GM23338 (cell line): ENCODE results near the gene CDH4. TPM values are rescaled to one million over a fixed set of nuclear protein-coding genes. Genes with fewer than 3 reads are reported as not detected.

Source experiments
- ATAC-seq: fragments of 200-7000 bp; cut with Tn5 transposase; 3 replicates; pipeline ENCODE4 v1.9.1; 2020
- DNase-seq: peaks from one replicate; pipeline ENCODE4 v3.0.0-alpha.2; 2015; ENCODE audit warnings: low spot score
- H2AFZ ChIP-seq: fragments of 200-600 bp; sonication (generic); 2 replicates; pipeline ENCODE4 v1.8.0; 2016; ENCODE audit warnings: antibody characterized with exemption, mild to moderate bottlenecking, moderate library complexity
- H3F3A ChIP-seq: fragments of 200-600 bp; sonication (generic); replicated peaks from 2 replicates; pipeline ENCODE4 v1.8.0; 2017; ENCODE audit warnings: antibody characterized with exemption, mixed run types, low read depth
- H3K27ac ChIP-seq: fragments of 200-600 bp; sonication (generic); 2 replicates; pipeline ENCODE4 v1.6.1; 2016; ENCODE audit warnings: low read depth
- H3K27me3 ChIP-seq: fragments of 200-600 bp; sonication (generic); 2 replicates; pipeline ENCODE4 v1.8.0; 2016; ENCODE audit warnings: mild to moderate bottlenecking, mixed run types, moderate library complexity; ENCODE audit not compliant: insufficient read depth
- H3K36me3 ChIP-seq: fragments of 200-600 bp; sonication (generic); 2 replicates; pipeline ENCODE4 v1.8.0; 2016; ENCODE audit warnings: mild to moderate bottlenecking; ENCODE audit not compliant: insufficient read depth
- H3K4me1 ChIP-seq: fragments of 200-600 bp; sonication (generic); 2 replicates; pipeline ENCODE4 v1.8.0; 2016; ENCODE audit warnings: mild to moderate bottlenecking, moderate library complexity; ENCODE audit not compliant: insufficient read depth
- H3K4me2 ChIP-seq: fragments of 200-600 bp; sonication (generic); 2 replicates; pipeline ENCODE4 v1.7.1; 2017; ENCODE audit warnings: mixed run types
- H3K4me3 ChIP-seq: fragments of 200-600 bp; sonication (generic); 2 replicates; pipeline ENCODE4 v1.6.1; 2016; ENCODE audit warnings: mixed run types
- H3K79me2 ChIP-seq: fragments of 200-600 bp; sonication (generic); replicated peaks from 2 replicates; pipeline ENCODE4 v1.8.0; 2017; ENCODE audit warnings: mild to moderate bottlenecking; ENCODE audit not compliant: insufficient read depth
- H3K9me2 ChIP-seq: fragments of 200-600 bp; sonication (generic); 2 replicates; pipeline ENCODE4 v1.8.0; 2017; ENCODE audit not compliant: insufficient read depth
- H4K20me1 ChIP-seq: fragments of 200-600 bp; sonication (generic); replicated peaks from 2 replicates; pipeline ENCODE4 v1.8.0; 2017; ENCODE audit warnings: mild to moderate bottlenecking; ENCODE audit not compliant: insufficient read depth
- H3K27ac Mint-ChIP-seq: 2 replicates; pipeline ENCODE4 v1.8.0; 2020; ENCODE audit warnings: inconsistent platforms, mild to moderate bottlenecking, moderate library complexity, mixed read lengths
- H3K27me3 Mint-ChIP-seq: 3 replicates; pipeline ENCODE4 v1.8.0; 2022; ENCODE audit warnings: low read depth, mild to moderate bottlenecking, moderate library complexity, mixed read lengths, inconsistent platforms; ENCODE audit not compliant: insufficient read depth, poor library complexity
- H3K36me3 Mint-ChIP-seq: 3 replicates; pipeline ENCODE4 v1.8.0; 2021; ENCODE audit warnings: low read depth, mild to moderate bottlenecking, inconsistent platforms, moderate library complexity, mixed read lengths
- H3K4me1 Mint-ChIP-seq: 3 replicates; pipeline ENCODE4 v1.8.0; 2020; ENCODE audit warnings: mild to moderate bottlenecking, inconsistent platforms, mixed read lengths
- H3K4me3 Mint-ChIP-seq: 3 replicates; pipeline ENCODE4 v1.8.0; 2021; ENCODE audit warnings: moderate library complexity, mild to moderate bottlenecking, inconsistent platforms, mixed read lengths
- H3K9me3 Mint-ChIP-seq: 3 replicates; pipeline ENCODE4 v1.8.0; 2020; ENCODE audit warnings: moderate library complexity, mild to moderate bottlenecking, inconsistent platforms, mixed read lengths
- CREB1 ChIP-seq: fragments of 250-450 bp; sonication (Bioruptor Pico); IDR thresholded peaks from 2 replicates; pipeline ENCODE4 v1.5.0; 2020; ENCODE audit warnings: low read depth, mild to moderate bottlenecking, moderate library complexity
- CTCF ChIP-seq, 2 experiments: fragments of 200-600 bp in 1 of 2; sonication (generic) in 1 of 2; conservative IDR thresholded peaks; 2 replicates each; pipeline versions ENCODE4 v1.5.1 to v1.6.1; 2016 to 2017; ENCODE audit warnings: antibody characterized with exemption in 2 of 2, low read depth in 2 of 2, mild to moderate bottlenecking in 2 of 2, moderate library complexity in 1 of 2
- EZH2 ChIP-seq: fragments of 200-600 bp; sonication (generic); IDR thresholded peaks from one replicate; pipeline ENCODE4 v1.8.0; 2017; ENCODE audit warnings: antibody characterized with exemption, mild to moderate bottlenecking, low read depth; ENCODE audit not compliant: unreplicated experiment
- JUNB ChIP-seq: IDR thresholded peaks from one replicate; pipeline ENCODE4 v1.6.1; 2016; ENCODE audit warnings: antibody characterized with exemption; ENCODE audit not compliant: unreplicated experiment
- POLR2AphosphoS5 ChIP-seq: IDR thresholded peaks from 2 replicates; pipeline ENCODE4 v1.6.1; 2016; ENCODE audit warnings: antibody characterized with exemption, low read depth
- REST ChIP-seq: IDR thresholded peaks from one replicate; pipeline ENCODE4 v1.6.1; 2018; ENCODE audit warnings: antibody characterized with exemption; ENCODE audit not compliant: unreplicated experiment
- STAT1 ChIP-seq: IDR thresholded peaks from one replicate; pipeline ENCODE4 v1.6.1; 2016; ENCODE audit warnings: antibody characterized with exemption; ENCODE audit not compliant: unreplicated experiment
- ZNF462 ChIP-seq: fragments of 250-450 bp; sonication (Bioruptor Pico); IDR thresholded peaks from 2 replicates; pipeline ENCODE4 v1.5.0; 2020; ENCODE audit warnings: mild to moderate bottlenecking, moderate library complexity
- polyA plus RNA-seq: library from polyadenylated mRNA; unstranded; fragments of >200 nt; fragmentation: Nextera tagmentation; extraction: Ambion mirVana; gene quantifications from 2 replicates; pipeline ENCODE4 v1.2.1, GENCODE V29; 2016
- total RNA-seq: library from RNA; depleted of rRNA; stranded (reverse); fragments of >200 nt; shearing (Covaris generic); gene quantifications from 2 replicates; pipeline ENCODE4 v1.2.3, GENCODE V29; 2014

The CDH4 gene
- total and polyA plus RNA-seq, 2 experiments from 2014 or later = 1.2 to 4.2 TPM

- no peak for TF ChIP-seq REST
- no peak for TF ChIP-seq EZH2
- TF ChIP-seq POLR2AphosphoS5 = no peak
- no peak for TF ChIP-seq CREB1
- no peak for TF ChIP-seq STAT1
- no peak for TF ChIP-seq CTCF (conservative IDR thresholded peaks at IDR 0.05; ENCODE audit: low read depth in 2 of 2)
Measured at GRCh38 chr20:61859767-61860166, 607.7 kb downstream of the CDH4 start (continued).

GRCh38 chr20:61860260-61860987, 608.4 kb downstream of the CDH4 start:
- ATAC-seq = peak; percentile 56
- no peak overlapping the region for H3K27ac ChIP-seq
- no peaks in the 10 kb centered on the region for H3K9me2 ChIP-seq
- no peaks in the 10 kb centered on the region for H3K4me1 ChIP-seq
- Mint-ChIP-seq H3K4me3 (no peak overlapping the region), H3K9me3 (no peaks in the 10 kb centered on the region; the same call in 1 of the 3 replicates), H3K4me1 (no peaks in the 10 kb centered on the region), H3K27ac (no peak overlapping the region), H3K36me3 (no peaks in the 10 kb centered on the region), H3K27me3 (peaks cover 9% of the 10 kb centered on the region)
- no peaks in the 10 kb centered on the region for H3F3A ChIP-seq
- H2AFZ ChIP-seq = no peak overlapping the region
- no peak overlapping the region for H3K4me3 ChIP-seq
- no peak overlapping the region for H3K4me2 ChIP-seq
- H3K36me3 ChIP-seq = no peaks in the 10 kb centered on the region
- no peaks in the 10 kb centered on the region for H3K27me3 ChIP-seq
- no peak for DNase-seq
- H3K79me2 ChIP-seq = no peaks in the 10 kb centered on the region
- H4K20me1 ChIP-seq = no peaks in the 10 kb centered on the region
- TF ChIP-seq JUNB (no peak), ZNF462 (no peak), POLR2AphosphoS5 (no peak), CTCF (conservative IDR thresholded peaks at IDR 0.05; ENCODE audit: low read depth in 2 of 2) (no peak; a peak in 1 of 4 replicates), STAT1 (no peak)
